ENCODE data around the gene ISM2.

The ISM2 gene

GRCh38 chr14:77467801-77468200 is 30.8 kb downstream of the ISM2 start:
- no peak for DNase-seq (ENCODE audit: low spot score)

- DNase-seq (ENCODE audit: low spot score): peak; percentile 37
These were observed 39.4 kb downstream of the ISM2 start for GRCh38 chr14:77459072-77459723.

GRCh38 chr14:77458249-77458950 is 40.2 kb downstream of the ISM2 start:
- DNase-seq (ENCODE audit: low spot score): peak; percentile 34

GRCh38 chr14:77457522-77458248 is 40.9 kb downstream of the ISM2 start, which contains the start of the genes AHSA1 and VIPAS39:
TSS of gene AHSA1 (plus strand) at chr14:77458093. CDS start at chr14:77458190, 97 bp downstream.
TSS of gene VIPAS39 (minus strand) at chr14:77457601. CDS start at chr14:77454102, 3,499 bp downstream.
- DNase-seq (ENCODE audit: low spot score): peak; percentile 98

- peak; percentile 2 for DNase-seq (ENCODE audit: low spot score)
These were observed 41.5 kb downstream of the ISM2 start for GRCh38 chr14:77457115-77457521.

- no peak for DNase-seq (ENCODE audit: low spot score)
These were observed 42.5 kb downstream of the ISM2 start for GRCh38 chr14:77455966-77456640.

- DNase-seq (ENCODE audit: low spot score): no peak
These were observed 56.4 kb downstream of the ISM2 start for GRCh38 chr14:77442196-77442595.

- no peak for DNase-seq (ENCODE audit: low spot score)
These were observed 58.8 kb downstream of the ISM2 start for GRCh38 chr14:77439861-77440260.

GRCh38 chr14:77438596-77438995 is 60.0 kb downstream of the ISM2 start:
- DNase-seq (ENCODE audit: low spot score): no peak

- DNase-seq (ENCODE audit: low spot score): no peak
These were observed 62.6 kb downstream of the ISM2 start for GRCh38 chr14:77436042-77436441.

- no peak for DNase-seq (ENCODE audit: low spot score)
These were observed 72.2 kb downstream of the ISM2 start for GRCh38 chr14:77426396-77426795.

- no peak for DNase-seq (ENCODE audit: low spot score)
These were observed 73.8 kb downstream of the ISM2 start for GRCh38 chr14:77424862-77425261.
